ENCODE data around the gene SIDT2. TPM values are rescaled to one million over a fixed set of nuclear protein-coding genes. Genes with fewer than 3 reads are reported as not detected.
"Not testable (repeated sequence)": the region's sequence is repeated elsewhere in the genome, so short reads cannot be mapped to it uniquely, and the experiment has no call there.

The SIDT2 gene
- total RNA-seq, 1 experiment from 2014 or later: 10.7 TPM

GRCh38 chr11:117201658-117202305 is 23.2 kb downstream of the SIDT2 start:
- no peak for DNase-seq (ENCODE audit: extremely low read depth, low read depth)

GRCh38 chr11:117202386-117203068 is 24.0 kb downstream of the SIDT2 start:
- no peak for DNase-seq (ENCODE audit: extremely low read depth, low read depth)

GRCh38 chr11:117203069-117203407 is 24.5 kb downstream of the SIDT2 start:
- no peak for DNase-seq (ENCODE audit: extremely low read depth, low read depth)

GRCh38 chr11:117204283-117205080 is 25.9 kb downstream of the SIDT2 start:
- no peak for DNase-seq (ENCODE audit: extremely low read depth, low read depth)

GRCh38 chr11:117205211-117205818 is 26.8 kb downstream of the SIDT2 start:
- no peak for DNase-seq (ENCODE audit: extremely low read depth, low read depth)

- DNase-seq (ENCODE audit: extremely low read depth, low read depth): not testable (repeated sequence)
Measured at GRCh38 chr11:117206111-117206510, 27.6 kb downstream of the SIDT2 start.

GRCh38 chr11:117206859-117207258 is 28.3 kb downstream of the SIDT2 start:
- DNase-seq (ENCODE audit: extremely low read depth, low read depth): not testable (repeated sequence)

- not testable (repeated sequence) for DNase-seq (ENCODE audit: extremely low read depth, low read depth)
Measured at GRCh38 chr11:117207481-117207880, 28.9 kb downstream of the SIDT2 start.

GRCh38 chr11:117208710-117209109 is 30.2 kb downstream of the SIDT2 start:
- DNase-seq (ENCODE audit: extremely low read depth, low read depth): not testable (repeated sequence)

- DNase-seq (ENCODE audit: extremely low read depth, low read depth): not testable (repeated sequence)
Measured at GRCh38 chr11:117209351-117210125, 31.0 kb downstream of the SIDT2 start.

GRCh38 chr11:117210620-117211019 is 32.1 kb downstream of the SIDT2 start:
- no peak for DNase-seq (ENCODE audit: extremely low read depth, low read depth)

- no peak for DNase-seq (ENCODE audit: extremely low read depth, low read depth)
Measured at GRCh38 chr11:117212697-117213355, 34.3 kb downstream of the SIDT2 start.

- DNase-seq (ENCODE audit: extremely low read depth, low read depth): no peak
Measured at GRCh38 chr11:117214404-117215110, 36.0 kb downstream of the SIDT2 start.

GRCh38 chr11:117217141-117218084 is 38.9 kb downstream of the SIDT2 start:
- DNase-seq (ENCODE audit: extremely low read depth, low read depth): no peak

- no peak for DNase-seq (ENCODE audit: extremely low read depth, low read depth)
Measured at GRCh38 chr11:117218133-117218915, 39.8 kb downstream of the SIDT2 start.

GRCh38 chr11:117219001-117219400 is 40.5 kb downstream of the SIDT2 start:
- no peak for DNase-seq (ENCODE audit: extremely low read depth, low read depth)

- DNase-seq (ENCODE audit: extremely low read depth, low read depth): no peak
Measured at GRCh38 chr11:117219455-117219854, 40.9 kb downstream of the SIDT2 start.
